GM12892 (cell line): ENCODE data around the gene AAMP.
"Not testable (repeated sequence)": the region's sequence is repeated elsewhere in the genome, so short reads cannot be mapped to it uniquely, and the experiment has no call there.

Experiments
- DNase-seq: peaks from one replicate; pipeline ENCODE4 v3.0.0; 2011; ENCODE audit not compliant: insufficient read length
- FAIRE-seq: peaks from 2 replicates; lab custom pipeline; 2011; peaks lifted over from hg19 to GRCh38; lab: Jason Lieb, UNC
- POLR2A ChIP-seq: IDR thresholded peaks from 2 replicates; pipeline ENCODE4 v1.6.1; 2011; ENCODE audit warnings: low read depth, low read length, control low read depth
- POLR2AphosphoS5 ChIP-seq: IDR thresholded peaks from 2 replicates; pipeline ENCODE4 v1.6.1; 2011; ENCODE audit warnings: low read depth, low read length, control low read depth
- TAF1 ChIP-seq: IDR thresholded peaks from 2 replicates; pipeline ENCODE4 v1.6.1; 2011; ENCODE audit warnings: low read depth, mild to moderate bottlenecking, control low read depth, low read length, borderline replicate concordance

The AAMP gene

GRCh38 chr2:218281449-218281848 lies 11.5 kb upstream of the AAMP start:
- FAIRE-seq (no peak), DNase-seq (no peak)
- no peak for TF ChIP-seq POLR2A
- TF ChIP-seq TAF1: no peak
- TF ChIP-seq POLR2AphosphoS5: no peak

GRCh38 chr2:218280260-218280870 lies 10.4 kb upstream of the AAMP start:
- TF ChIP-seq POLR2AphosphoS5: no peak
- TF ChIP-seq TAF1: no peak
- no peak for TF ChIP-seq POLR2A
- no peak for FAIRE-seq
- no peak for DNase-seq

- no peak for DNase-seq
- FAIRE-seq: no peak
- TF ChIP-seq POLR2A (no peak), TAF1 (no peak), POLR2AphosphoS5 (no peak)
These were observed 8.8 kb upstream of the AAMP start for GRCh38 chr2:218278531-218279360.

GRCh38 chr2:218277921-218278320 lies 8.0 kb upstream of the AAMP start:
- no peak for FAIRE-seq
- no peak for TF ChIP-seq TAF1
- TF ChIP-seq POLR2A: no peak
- no peak for TF ChIP-seq POLR2AphosphoS5
- DNase-seq: no peak

GRCh38 chr2:218276986-218277755 lies 7.2 kb upstream of the AAMP start:
- FAIRE-seq (no peak), DNase-seq (no peak)
- TF ChIP-seq POLR2A (no peak), POLR2AphosphoS5 (no peak), TAF1 (no peak)

- FAIRE-seq (no peak), DNase-seq (no peak)
- TF ChIP-seq POLR2AphosphoS5 (no peak), POLR2A (no peak), TAF1 (no peak)
These were observed 5.6 kb upstream of the AAMP start for GRCh38 chr2:218275371-218276072.

GRCh38 chr2:218274586-218274985 lies 4.6 kb upstream of the AAMP start:
- FAIRE-seq: no peak
- no peak for DNase-seq
- no peak for TF ChIP-seq POLR2A
- no peak for TF ChIP-seq POLR2AphosphoS5
- no peak for TF ChIP-seq TAF1

GRCh38 chr2:218273908-218274249 lies 3.9 kb upstream of the AAMP start:
- DNase-seq (no peak), FAIRE-seq (no peak)
- TF ChIP-seq POLR2AphosphoS5 (no peak), POLR2A (no peak), TAF1 (no peak)

- DNase-seq, FAIRE-seq: not testable (repeated sequence)
These were observed 3.4 kb upstream of the AAMP start for GRCh38 chr2:218273214-218273907.

- no peak for TF ChIP-seq POLR2AphosphoS5
- TF ChIP-seq POLR2A: no peak
- TF ChIP-seq TAF1: no peak
- FAIRE-seq: peak; percentile 87
- DNase-seq: peak; percentile 72
These were observed 2.7 kb upstream of the AAMP start for GRCh38 chr2:218272531-218273212.
